GM23248 (cell line): ENCODE data around the gene APBA2. TPM values are rescaled to one million over a fixed set of nuclear protein-coding genes. Genes with fewer than 3 reads are reported as not detected.

ENCODE experiments used
- DNase-seq: peaks from one replicate; pipeline ENCODE4 v3.0.0-alpha.2; 2015
- H2AFZ ChIP-seq: fragments of 200-600 bp; sonication (generic); 2 replicates; pipeline ENCODE4 v1.6.1; 2016; ENCODE audit warnings: antibody characterized with exemption
- H3F3A ChIP-seq: fragments of 200-600 bp; sonication (generic); 2 replicates; pipeline ENCODE4 v1.6.1; 2016; ENCODE audit warnings: mild to moderate bottlenecking, antibody characterized with exemption, mixed run types; ENCODE audit not compliant: insufficient read depth
- H3K27ac ChIP-seq: fragments of 200-600 bp; sonication (generic); 2 replicates; pipeline ENCODE4 v1.5.1; 2016; ENCODE audit warnings: mild to moderate bottlenecking
- H3K27me3 ChIP-seq: fragments of 200-600 bp; sonication (generic); replicated peaks from 2 replicates; pipeline ENCODE4 v1.6.1; 2016; ENCODE audit warnings: mild to moderate bottlenecking; ENCODE audit not compliant: insufficient read depth
- H3K36me3 ChIP-seq: fragments of 200-600 bp; sonication (generic); 2 replicates; pipeline ENCODE4 v1.6.1; 2016; ENCODE audit warnings: low read depth, mild to moderate bottlenecking
- H3K4me1 ChIP-seq: fragments of 200-600 bp; sonication (generic); 2 replicates; pipeline ENCODE4 v1.6.1; 2016; ENCODE audit warnings: mild to moderate bottlenecking; ENCODE audit not compliant: insufficient read depth
- H3K4me2 ChIP-seq: fragments of 200-600 bp; sonication (generic); one replicate; pipeline ENCODE4 v1.6.1; 2016; ENCODE audit warnings: mild to moderate bottlenecking; ENCODE audit not compliant: unreplicated experiment
- H3K4me3 ChIP-seq: fragments of 200-600 bp; sonication (generic); 2 replicates; pipeline ENCODE4 v1.5.1; 2016; ENCODE audit warnings: mild to moderate bottlenecking
- H3K79me2 ChIP-seq: fragments of 200-600 bp; sonication (generic); 2 replicates; pipeline ENCODE4 v1.6.1; 2016; ENCODE audit warnings: mild to moderate bottlenecking; ENCODE audit not compliant: insufficient read depth
- H3K9ac ChIP-seq: fragments of 200-600 bp; sonication (generic); 2 replicates; pipeline ENCODE4 v1.6.1; 2016; ENCODE audit warnings: mild to moderate bottlenecking
- H3K9me2 ChIP-seq: fragments of 200-600 bp; sonication (generic); 2 replicates; pipeline ENCODE4 v1.6.1; 2016; ENCODE audit warnings: mixed run types, mild to moderate bottlenecking, moderate library complexity; ENCODE audit not compliant: insufficient read depth
- H3K9me3 ChIP-seq: fragments of 200-600 bp; sonication (generic); one replicate; pipeline ENCODE4 v1.6.1; 2017; ENCODE audit warnings: low read depth
- H4K20me1 ChIP-seq: fragments of 200-600 bp; sonication (generic); 2 replicates; pipeline ENCODE4 v1.6.0; 2016; ENCODE audit not compliant: insufficient read depth
- EZH2 ChIP-seq: fragments of 200-600 bp; sonication (generic); IDR thresholded peaks from 2 replicates; pipeline ENCODE4 v1.6.1; 2018; ENCODE audit warnings: antibody characterized with exemption, mild to moderate bottlenecking; ENCODE audit not compliant: insufficient read depth, poor library complexity, severe bottlenecking
- EZH2phosphoT487 ChIP-seq: fragments of 200-600 bp; sonication (generic); IDR thresholded peaks from 2 replicates; pipeline ENCODE4 v1.6.1; 2018; ENCODE audit warnings: antibody characterized with exemption, moderate library complexity, mild to moderate bottlenecking, low read depth; ENCODE audit not compliant: insufficient read depth
- WGBS, 2 experiments: methylation state at CpG; one replicate each; pipeline ENCODE4 v1.1.6; 2015 to 2017; ENCODE audit warnings: low lambda C conversion rate in 2 of 2, low coverage in 1 of 2; ENCODE audit errors: missing lambda C conversion rate in 2 of 2; 5-methylcytosine and 5-hydroxymethylcytosine counted together
- in situ Hi-C: fragments of 300-500 bp; cut with MboI; formaldehyde crosslinking; loops from 2 replicates; pipeline ENCODE4 v1.15.0; 2020
- polyA plus RNA-seq: library from polyadenylated mRNA; unstranded; fragments of >200 nt; fragmentation: Nextera tagmentation; extraction: Ambion mirVana; gene quantifications from 2 replicates; pipeline ENCODE4 v1.2.1, GENCODE V29; 2016
- total RNA-seq: library from RNA; depleted of rRNA; stranded (reverse); fragments of >200 nt; shearing (Covaris generic); gene quantifications from 2 replicates; pipeline ENCODE4 v1.2.3, GENCODE V29; 2014

Gene APBA2
- total and polyA plus RNA-seq, 2 experiments from 2014 or later = 0.23 to 0.65 TPM

DNA sequence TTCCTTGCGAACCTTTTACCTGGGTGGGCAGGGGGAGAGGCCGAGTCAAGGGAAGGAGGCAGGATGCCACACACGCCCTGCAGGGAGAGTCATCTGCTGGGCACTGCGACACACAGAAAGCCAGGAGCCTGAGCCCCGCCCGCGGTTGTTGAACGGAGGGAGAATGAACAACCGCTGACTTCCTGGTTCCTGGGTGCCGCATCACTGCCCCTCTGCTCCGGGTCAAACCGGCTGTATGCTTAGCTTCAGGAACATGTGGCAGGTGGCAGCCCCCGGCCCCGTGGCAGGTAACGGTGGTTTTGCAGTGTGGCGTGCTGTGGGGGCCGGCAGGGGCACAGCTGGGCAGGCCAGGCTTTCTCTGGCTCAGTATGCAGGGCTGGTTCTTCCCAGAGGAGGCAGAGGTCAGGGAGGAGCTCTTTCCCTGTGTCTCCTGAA lies 33.4 kb downstream of the APBA2 start:
- Histone ChIP-seq H3K36me3 (no peaks in the 10 kb centered on the region), H3K9me2 (no peaks in the 10 kb centered on the region), H3K9ac (no peak overlapping the region), H3K27ac (no peak overlapping the region), H3F3A (no peaks in the 10 kb centered on the region), H2AFZ (no peak overlapping the region), H4K20me1 (no peaks in the 10 kb centered on the region), H3K4me3 (no peak overlapping the region), H3K4me1 (no peaks in the 10 kb centered on the region), H3K79me2 (no peaks in the 10 kb centered on the region), H3K27me3 (peaks cover 13% of the 10 kb centered on the region), H3K4me2 (no peak overlapping the region), H3K9me3 (no peaks in the 10 kb centered on the region)
- no peak for DNase-seq
- WGBS, 2 experiments = 60 to 63% methylated on average over 17 of the region's 17 CpGs
- in situ Hi-C loops = no loop called here
- TF ChIP-seq EZH2phosphoT487 (no peak), EZH2 (no peak)

GRCh38 chr15:28919679-28920655 lies 34.2 kb downstream of the APBA2 start:
- H3K79me2 ChIP-seq = no peaks in the 10 kb centered on the region
- 34 to 38% methylated on average over 13 of the region's 13 CpGs for WGBS, 2 experiments
- H3K27ac ChIP-seq = no peak overlapping the region
- H3K9me2 ChIP-seq = no peaks in the 10 kb centered on the region
- TF ChIP-seq EZH2phosphoT487 = no peak
- TF ChIP-seq EZH2 = no peak
- no peaks in the 10 kb centered on the region for H3K36me3 ChIP-seq
- no peak overlapping the region for H2AFZ ChIP-seq
- no peaks in the 10 kb centered on the region for H4K20me1 ChIP-seq
- H3F3A ChIP-seq = no peaks in the 10 kb centered on the region
- H3K4me3 ChIP-seq = no peak overlapping the region
- no peaks in the 10 kb centered on the region for H3K4me1 ChIP-seq
- H3K4me2 ChIP-seq = no peak overlapping the region
- H3K27me3 ChIP-seq = peaks cover 13% of the 10 kb centered on the region
- no peaks in the 10 kb centered on the region for H3K9me3 ChIP-seq
- in situ Hi-C loops = no loop called here
- DNase-seq = no peak
- no peak overlapping the region for H3K9ac ChIP-seq

- Histone ChIP-seq H3K4me1 (no peaks in the 10 kb centered on the region), H3K36me3 (no peaks in the 10 kb centered on the region), H3K27me3 (peaks cover 13% of the 10 kb centered on the region), H3K4me2 (no peak overlapping the region), H3K9me3 (no peaks in the 10 kb centered on the region), H3F3A (no peaks in the 10 kb centered on the region), H3K9ac (no peak overlapping the region), H3K27ac (no peak overlapping the region), H3K79me2 (no peaks in the 10 kb centered on the region), H2AFZ (no peak overlapping the region), H3K9me2 (no peaks in the 10 kb centered on the region), H3K4me3 (no peak overlapping the region), H4K20me1 (no peaks in the 10 kb centered on the region)
- WGBS, 2 experiments = 15 to 25% methylated on average over 5 of the region's 5 CpGs
- TF ChIP-seq EZH2 = no peak
- TF ChIP-seq EZH2phosphoT487 = no peak
- in situ Hi-C loops = no loop called here
- DNase-seq = no peak
Observed at GRCh38 chr15:28920781-28921331, 35.1 kb downstream of the APBA2 start.

- Histone ChIP-seq H3K36me3 (no peaks in the 10 kb centered on the region), H2AFZ (no peak overlapping the region), H3K27me3 (peaks cover 13% of the 10 kb centered on the region), H3K79me2 (no peaks in the 10 kb centered on the region), H3F3A (no peaks in the 10 kb centered on the region), H3K9me2 (no peaks in the 10 kb centered on the region), H3K9ac (no peak overlapping the region), H3K4me1 (no peaks in the 10 kb centered on the region), H3K4me3 (no peak overlapping the region), H3K9me3 (no peaks in the 10 kb centered on the region), H3K4me2 (no peak overlapping the region), H4K20me1 (no peaks in the 10 kb centered on the region), H3K27ac (no peak overlapping the region)
- no peak for DNase-seq
- in situ Hi-C loops = no loop called here
- no peak for TF ChIP-seq EZH2
- no peak for TF ChIP-seq EZH2phosphoT487
- WGBS, 2 experiments = 43% methylated on average over 10 of the region's 10 CpGs
Observed at GRCh38 chr15:28921336-28921735, 35.6 kb downstream of the APBA2 start.
